Breast epithelium (tissue), 3 donors: Measurements from ENCODE around the gene FJX1.

Experiments used
- POLR2A ChIP-seq: fragments of 450-650 bp; IDR thresholded peaks from one replicate; pipeline ENCODE4 v1.6.1; 2016; ENCODE audit warnings: antibody characterized with exemption, mild to moderate bottlenecking, moderate library complexity
- TF ChIP-seq, protein P1 (sequence below), 3 donors: fragments of 450-650 bp; IDR thresholded peaks; one replicate each; pipeline ENCODE4 v1.5.1; 2016 to 2017; ENCODE audit warnings: antibody characterized with exemption in 3 of 3, mild to moderate bottlenecking in 3 of 3, moderate library complexity in 3 of 3

DNA sequence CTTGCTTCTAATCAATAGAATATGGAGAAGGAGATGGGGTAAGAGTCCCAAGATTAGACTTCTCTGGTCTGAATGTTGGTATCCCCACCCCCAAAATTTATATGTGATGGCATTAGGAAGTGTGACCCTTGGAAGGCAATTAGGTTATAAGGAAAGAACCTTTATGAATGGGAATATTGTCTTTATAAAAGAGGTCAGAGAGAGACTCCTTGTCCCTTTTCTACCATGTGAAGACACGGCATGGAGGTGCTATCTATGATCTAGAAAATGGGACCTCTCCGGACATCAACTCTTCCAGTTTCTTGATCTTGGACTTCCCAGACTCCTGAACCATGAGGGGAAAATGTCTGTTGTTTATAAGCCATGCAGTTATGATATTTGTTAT lies 37.9 kb upstream of the FJX1 start:
- TF ChIP-seq, protein P1, sequence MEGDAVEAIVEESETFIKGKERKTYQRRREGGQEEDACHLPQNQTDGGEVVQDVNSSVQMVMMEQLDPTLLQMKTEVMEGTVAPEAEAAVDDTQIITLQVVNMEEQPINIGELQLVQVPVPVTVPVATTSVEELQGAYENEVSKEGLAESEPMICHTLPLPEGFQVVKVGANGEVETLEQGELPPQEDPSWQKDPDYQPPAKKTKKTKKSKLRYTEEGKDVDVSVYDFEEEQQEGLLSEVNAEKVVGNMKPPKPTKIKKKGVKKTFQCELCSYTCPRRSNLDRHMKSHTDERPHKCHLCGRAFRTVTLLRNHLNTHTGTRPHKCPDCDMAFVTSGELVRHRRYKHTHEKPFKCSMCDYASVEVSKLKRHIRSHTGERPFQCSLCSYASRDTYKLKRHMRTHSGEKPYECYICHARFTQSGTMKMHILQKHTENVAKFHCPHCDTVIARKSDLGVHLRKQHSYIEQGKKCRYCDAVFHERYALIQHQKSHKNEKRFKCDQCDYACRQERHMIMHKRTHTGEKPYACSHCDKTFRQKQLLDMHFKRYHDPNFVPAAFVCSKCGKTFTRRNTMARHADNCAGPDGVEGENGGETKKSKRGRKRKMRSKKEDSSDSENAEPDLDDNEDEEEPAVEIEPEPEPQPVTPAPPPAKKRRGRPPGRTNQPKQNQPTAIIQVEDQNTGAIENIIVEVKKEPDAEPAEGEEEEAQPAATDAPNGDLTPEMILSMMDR (IDR thresholded peaks at IDR 0.05) = no peak
- no peak for TF ChIP-seq POLR2A
